ENCODE results near the gene BICD1.

GRCh38 chr12:32170437-32170998, 63.9 kb downstream of the BICD1 start:
- TF ChIP-seq POLR2A (IDR thresholded peaks at IDR 0.05) (no peak), CTCF (IDR thresholded peaks at IDR 0.05) (no peak)

Data from esophagus squamous epithelium (tissue), 4 donors.